Left lobe of liver (tissue), 2 donors: ENCODE data around the gene DNMBP. TPM values are rescaled to one million over a fixed set of nuclear protein-coding genes. Genes with fewer than 3 reads are reported as not detected.
"Not testable (repeated sequence)": the region's sequence is repeated elsewhere in the genome, so short reads cannot be mapped to it uniquely, and the experiment has no call there.

Experiments used
- ATAC-seq: fragments of 200-7000 bp; cut with Tn5 transposase; one replicate; pipeline ENCODE4 v1.9.1; 2020; ENCODE audit warnings: mild to moderate bottlenecking, moderate library complexity
- DNase-seq: peaks from one replicate; pipeline ENCODE4 v3.0.0-alpha.2; 2020; ENCODE audit warnings: low spot score
- total RNA-seq: library from RNA; stranded (reverse); gene quantifications from one replicate; pipeline ENCODE4 v1.2.1, GENCODE V29; 2021
- donor health status: DM: no; HTN: no; CAD: no; lungs with moderate emphysema.
- donor health status: DM: no; HTN: yes; CAD: no.

The DNMBP gene
- total RNA-seq, 1 donor from 2014 or later: 11.6 TPM

DNA sequence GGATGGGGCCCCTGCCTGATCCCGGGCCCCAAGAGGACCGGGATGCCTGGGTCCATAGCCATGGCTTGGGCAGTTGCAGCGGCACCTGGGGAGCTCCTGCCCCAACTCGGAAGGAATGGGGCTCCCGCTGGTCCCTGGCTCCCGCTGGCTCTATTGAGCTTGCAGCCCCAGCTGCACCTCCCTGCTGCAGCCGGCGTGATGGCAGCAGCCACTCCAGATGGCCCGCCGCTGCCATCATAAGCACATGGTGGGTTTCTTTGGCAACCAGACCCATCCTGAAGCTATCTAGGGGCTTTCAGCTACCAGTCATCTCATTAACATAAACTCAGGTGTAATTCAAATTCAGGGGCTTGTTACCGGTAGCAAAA lies 11.1 kb upstream of the DNMBP start:
- ATAC-seq (no peak), DNase-seq (no peak)

DNA sequence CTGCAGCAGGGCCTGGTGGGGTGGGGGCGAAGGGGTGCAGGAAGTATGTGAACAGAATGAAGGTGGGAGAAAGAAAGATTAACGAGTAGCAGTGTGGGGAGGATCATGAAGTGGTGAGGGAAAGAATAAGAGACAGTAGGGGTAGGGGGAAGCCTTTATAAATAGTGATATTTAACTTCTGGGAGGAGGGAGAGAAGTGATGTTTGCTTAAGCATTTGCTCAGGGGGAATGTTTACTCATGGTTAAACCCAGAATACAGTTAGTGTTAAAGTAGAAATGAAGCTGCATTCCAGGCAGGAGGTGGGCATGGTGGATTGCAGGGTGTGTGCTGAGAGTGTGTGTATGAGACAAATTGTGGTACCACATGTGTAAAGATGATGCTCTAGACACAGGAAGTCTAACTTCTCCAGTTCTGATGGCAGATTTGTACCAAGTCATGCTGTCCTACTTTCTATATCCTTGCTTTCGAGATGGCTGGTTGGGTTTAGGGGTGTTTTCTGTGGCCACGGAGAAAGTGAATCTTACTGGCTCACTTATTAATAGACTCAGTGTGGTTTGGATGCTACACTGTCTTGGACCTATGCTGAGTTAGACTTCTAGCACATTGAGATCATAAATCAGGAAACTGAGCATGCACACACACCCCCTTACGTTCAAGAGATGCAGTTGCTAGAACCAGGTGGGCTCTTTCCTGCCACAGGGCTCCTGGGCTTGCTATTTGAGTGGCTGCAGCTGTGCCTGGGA lies 10.6 kb upstream of the DNMBP start:
- ATAC-seq: no peak
- no peak for DNase-seq

DNA sequence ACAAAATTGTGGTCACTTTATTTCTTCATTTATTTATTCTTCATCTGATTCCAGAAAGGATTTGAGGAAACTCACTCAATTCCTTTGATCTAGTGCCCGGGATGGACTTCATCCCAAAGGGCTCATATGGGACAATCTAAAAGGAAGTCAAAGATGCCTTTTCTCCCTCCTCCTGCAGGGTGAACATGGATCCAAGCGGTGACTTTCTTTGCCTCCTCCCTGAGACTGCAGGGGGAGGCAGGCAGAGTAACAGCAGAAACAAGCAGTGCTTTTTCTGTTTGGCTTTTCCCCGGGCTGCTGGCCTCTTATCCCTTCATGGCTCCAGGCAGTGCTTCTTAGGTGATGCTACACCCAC lies 10.0 kb upstream of the DNMBP start:
- ATAC-seq: no peak
- DNase-seq: no peak

DNA sequence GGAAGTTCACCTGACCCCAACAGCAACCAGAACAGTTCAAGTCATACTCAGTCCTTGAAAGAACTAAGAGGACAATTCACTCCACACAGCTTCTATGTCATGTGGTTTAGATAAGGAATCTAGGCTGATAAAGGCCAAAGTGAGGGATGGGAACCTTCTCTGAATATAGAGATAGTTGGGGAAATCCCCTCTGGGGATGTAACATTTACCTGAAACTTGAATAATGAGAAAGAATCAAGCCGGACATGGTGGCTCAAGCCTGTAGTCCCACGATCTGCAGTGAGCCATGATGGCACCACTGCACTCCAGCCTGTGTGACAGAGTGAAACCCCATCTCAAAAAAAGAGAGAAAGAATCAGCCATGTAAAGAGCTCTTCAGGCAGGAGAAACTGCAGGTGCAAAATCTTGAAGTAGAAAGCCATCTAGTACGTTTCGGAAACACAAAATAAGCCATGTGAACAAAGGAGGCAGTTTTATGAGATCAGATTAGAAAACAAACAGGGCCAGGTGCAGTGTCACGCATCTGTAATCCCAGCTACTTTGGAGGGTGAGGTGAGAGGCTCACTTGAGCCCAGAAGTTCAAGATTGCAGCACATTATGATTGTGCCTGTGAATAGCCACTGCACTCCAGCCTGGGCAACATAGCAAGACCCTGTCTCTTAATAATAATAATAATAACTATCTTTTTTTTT lies 4.5 kb upstream of the DNMBP start:
- ATAC-seq (no peak), DNase-seq (no peak)

DNA sequence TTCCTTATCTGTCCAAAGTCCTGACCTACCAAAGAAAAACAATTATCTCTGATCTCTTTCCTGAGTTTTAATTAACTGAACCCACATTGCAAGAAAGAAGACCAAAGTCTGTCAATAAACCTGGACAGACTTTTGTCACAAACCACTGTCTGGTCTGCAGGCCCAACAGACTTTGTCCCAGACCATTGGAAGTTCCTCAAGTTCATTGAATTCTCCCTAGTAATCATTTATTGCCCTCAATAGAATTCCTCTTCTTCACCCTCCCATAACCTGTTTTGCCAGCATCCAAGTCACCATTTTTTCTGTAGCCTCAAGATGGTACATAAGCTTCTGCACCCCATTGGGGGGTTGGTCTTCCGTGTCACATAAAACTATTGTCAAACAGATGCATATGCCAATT lies 3.9 kb upstream of the DNMBP start:
- ATAC-seq: no peak

DNA sequence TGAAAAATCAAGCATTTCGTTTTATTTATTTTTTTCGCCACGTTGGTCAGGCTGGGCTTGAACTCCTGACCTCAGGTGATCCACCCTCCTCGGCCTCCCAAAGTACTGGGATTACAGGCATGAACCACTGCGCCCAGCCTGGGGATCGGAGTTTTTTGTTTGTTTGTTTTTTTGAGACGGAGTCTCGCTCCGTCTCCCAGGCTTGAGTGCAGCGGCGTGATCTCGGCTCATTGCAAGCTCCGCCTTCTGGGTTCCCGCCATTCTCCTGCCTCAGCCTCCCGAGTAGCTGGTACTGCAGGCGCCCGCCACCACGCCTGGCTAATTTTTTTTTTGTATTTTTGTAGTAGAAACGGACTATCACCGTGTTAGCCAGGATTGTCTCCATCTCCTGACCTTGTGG lies 2.2 kb upstream of the DNMBP start:
- not testable (repeated sequence) for ATAC-seq, DNase-seq

More for the DNA sequence above, 3.9 kb upstream of the DNMBP start:
- no peak for DNase-seq

DNA sequence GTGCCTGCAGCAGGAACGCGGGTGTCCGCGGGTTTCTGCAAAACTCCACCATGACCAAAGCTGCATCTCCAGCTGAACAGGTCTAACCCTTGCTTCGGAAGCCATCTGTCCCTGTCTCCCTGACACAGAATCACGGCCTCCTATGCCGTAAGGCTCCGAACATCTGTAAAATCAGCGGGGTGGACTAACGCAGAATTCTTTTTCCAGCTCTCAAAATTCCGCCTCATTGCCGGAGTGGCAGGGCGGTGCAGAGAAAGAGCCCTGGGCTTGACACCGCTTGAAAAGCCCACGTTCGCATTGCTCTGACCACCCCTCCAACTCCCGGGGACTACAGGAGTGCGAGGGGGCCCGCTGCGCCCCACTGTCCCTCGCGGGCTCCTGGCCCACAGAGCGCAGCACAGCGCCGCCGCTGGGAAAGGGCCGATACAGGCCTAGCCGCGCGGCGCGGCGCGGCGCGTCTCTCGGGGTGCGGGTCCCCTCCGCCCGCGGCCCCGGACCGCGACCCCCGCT lies 409 bp downstream of the DNMBP start:
- DNase-seq (peak; percentile 48), ATAC-seq (peak; percentile 82)

DNA sequence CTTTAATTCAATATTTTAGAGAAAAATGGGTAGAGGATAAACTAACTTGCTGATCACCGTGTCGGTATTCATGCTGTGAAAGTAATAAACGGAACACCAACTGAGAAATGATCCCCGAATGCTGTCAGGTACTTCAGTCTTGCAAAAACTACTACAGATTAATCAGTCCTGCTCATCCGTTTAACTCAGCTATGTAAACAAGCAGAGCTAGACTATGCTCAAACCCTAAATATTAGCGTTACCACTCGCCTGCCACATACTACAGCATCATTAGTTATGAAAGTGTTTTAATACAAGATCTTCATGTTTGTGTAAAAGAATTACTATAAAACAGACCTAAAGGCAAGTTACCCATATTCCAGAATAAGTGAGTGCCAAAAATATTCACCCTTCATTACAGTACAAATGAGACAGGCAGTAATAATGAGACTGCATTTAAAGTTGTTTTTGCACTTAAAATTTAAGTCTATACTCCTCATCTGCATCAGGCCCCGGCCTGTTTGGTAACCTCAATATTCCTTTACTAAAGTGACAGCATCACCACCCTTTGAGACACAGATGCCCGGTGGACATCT lies 952 bp downstream of the DNMBP start:
- DNase-seq: no peak
- ATAC-seq: peak; percentile 36

DNA sequence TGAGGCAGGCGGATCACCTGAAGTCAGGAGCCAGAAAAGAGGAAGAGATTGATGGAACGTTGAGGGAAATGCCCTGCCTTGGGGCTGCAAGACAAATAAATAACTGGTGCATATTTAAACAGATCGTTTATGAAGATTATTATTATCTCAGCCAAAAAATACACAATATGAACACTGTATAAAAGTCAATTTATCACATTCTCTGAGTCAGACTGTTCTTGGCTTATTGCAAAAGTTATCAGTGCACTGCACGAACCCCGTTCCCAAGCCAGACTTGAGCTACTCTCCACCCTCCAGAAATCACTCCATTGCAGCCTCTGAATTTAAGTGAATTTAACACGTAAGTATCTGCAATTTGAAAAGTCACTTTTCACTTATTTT lies 1.6 kb downstream of the DNMBP start:
- ATAC-seq (no peak), DNase-seq (no peak)

DNA sequence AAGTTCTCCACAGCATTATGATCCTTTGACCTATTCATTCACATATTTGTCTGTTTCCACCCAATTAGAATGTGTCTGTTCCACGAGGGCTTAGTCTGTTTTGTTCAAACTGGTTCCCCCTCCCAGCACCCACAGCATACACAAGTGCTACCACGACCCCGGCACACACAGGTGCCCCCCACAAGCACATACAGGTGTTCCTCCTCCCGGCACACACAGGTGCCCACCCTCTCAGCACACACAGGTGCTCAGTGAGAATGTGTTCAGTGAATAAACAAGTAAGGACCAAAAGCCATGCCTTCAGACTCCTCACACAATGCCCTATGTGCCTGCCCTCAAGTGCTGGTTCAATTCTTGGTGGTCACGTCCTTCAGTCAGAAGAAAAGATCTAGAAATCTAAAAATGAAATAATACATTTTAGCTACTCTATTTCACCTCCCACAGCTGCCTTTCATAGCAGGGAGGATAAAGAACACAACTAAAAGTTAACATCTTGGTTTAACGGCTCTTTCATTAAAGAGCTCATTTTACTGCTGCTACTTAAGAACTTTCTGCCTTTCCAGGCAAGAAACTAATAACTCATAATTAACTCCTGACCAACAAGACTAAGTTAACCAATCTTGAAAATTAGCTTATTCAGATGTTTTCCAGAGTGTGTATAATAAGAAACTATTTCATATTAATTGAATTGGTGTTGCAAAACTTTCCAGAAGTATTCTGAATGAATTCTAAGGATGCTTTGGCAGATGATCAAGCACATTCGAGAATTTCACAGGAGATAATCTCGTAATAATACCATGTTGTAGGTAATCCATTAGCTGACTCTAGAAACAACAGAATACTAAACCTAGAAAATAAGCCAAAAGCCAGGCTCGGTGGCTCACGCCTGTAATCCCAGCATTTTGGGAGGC lies 2.3 kb downstream of the DNMBP start:
- DNase-seq (no peak), ATAC-seq (no peak)

DNA sequence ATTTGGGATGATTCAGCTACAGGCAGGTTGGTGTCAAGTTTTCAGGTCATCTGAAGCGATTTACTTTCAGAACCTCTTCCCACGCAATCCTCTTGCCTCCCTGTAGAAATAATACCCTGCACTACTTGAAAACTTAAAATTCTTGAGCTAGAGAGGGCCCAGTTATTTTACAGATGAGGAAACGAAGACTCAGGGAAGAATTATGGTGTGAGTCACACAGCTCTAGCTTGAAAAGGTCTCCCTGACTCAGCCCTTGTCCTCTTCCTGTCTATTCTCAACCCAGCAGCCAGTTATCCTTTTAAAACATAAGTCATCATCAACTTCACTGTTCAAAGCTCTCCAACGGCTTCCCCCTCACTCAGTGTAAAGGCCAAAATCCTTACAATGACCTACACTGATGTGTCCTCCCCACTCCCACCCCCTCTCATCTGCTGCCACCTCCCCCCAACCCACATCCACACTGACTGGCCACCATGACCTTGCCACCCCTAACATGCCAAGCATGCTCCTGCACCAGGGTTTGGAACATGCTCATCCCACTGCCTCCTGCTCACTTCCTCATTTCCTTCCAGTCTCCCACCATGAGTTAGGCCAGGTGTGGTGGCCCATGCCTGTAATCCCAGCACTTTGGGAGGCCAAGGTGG lies 3.4 kb downstream of the DNMBP start:
- no peak for DNase-seq
- no peak for ATAC-seq

DNA sequence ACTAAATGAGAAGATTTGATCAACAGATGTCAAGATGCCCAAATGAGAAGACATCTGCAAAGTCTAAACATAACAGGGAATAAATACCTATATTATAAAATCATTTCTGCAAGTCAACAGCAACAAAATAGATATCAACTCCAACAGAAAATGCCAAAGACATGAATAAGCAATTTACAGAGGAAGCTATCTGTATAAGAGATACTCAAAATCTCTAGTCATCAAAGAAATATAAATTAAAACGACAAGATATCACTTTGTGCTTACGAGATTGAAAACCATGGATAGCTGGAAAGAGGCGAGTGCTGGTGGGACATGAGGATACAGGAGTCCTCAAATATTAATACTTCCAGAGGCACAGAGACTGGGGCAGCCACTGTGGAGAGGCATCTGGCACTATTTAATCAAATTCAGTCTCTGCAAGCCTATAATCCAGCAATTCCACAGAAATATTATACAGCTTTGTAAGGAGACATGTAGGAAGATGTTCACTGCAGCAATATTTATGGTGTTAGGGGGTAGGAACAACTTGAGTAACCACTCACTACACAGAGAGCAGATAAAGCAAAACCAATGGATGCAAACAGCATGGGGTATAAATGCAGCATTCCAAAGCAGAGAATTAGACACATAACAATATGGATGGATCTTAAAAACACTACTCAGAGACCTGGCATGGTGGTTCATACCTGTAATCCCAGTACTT lies 4.8 kb downstream of the DNMBP start:
- ATAC-seq (no peak), DNase-seq (no peak)

DNA sequence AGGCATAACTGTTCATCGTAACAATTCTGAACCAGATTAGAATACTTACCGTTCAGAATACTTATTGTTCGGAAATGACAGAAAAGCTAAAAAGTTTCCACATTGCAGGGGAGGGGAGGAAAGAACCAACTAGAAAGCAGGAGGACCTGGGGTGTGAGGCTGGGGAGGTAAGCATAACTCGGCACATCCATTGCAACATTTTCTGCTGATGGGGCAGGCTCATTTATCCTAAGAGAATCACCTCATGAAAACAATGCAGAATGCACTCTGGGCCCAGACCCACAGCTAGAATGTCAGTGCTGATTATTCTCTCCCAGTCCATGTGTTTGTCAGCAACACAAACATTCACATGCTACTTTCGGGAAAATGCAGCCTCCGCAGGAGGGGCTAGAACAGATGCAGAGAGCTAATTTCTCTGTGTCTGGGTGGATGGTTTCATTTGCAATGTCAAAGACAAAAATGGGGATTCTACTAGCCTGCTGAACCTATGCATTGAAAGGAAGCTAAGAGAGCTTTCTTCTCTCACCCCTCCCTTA lies 9.6 kb downstream of the DNMBP start:
- no peak for ATAC-seq
- DNase-seq: no peak

DNA sequence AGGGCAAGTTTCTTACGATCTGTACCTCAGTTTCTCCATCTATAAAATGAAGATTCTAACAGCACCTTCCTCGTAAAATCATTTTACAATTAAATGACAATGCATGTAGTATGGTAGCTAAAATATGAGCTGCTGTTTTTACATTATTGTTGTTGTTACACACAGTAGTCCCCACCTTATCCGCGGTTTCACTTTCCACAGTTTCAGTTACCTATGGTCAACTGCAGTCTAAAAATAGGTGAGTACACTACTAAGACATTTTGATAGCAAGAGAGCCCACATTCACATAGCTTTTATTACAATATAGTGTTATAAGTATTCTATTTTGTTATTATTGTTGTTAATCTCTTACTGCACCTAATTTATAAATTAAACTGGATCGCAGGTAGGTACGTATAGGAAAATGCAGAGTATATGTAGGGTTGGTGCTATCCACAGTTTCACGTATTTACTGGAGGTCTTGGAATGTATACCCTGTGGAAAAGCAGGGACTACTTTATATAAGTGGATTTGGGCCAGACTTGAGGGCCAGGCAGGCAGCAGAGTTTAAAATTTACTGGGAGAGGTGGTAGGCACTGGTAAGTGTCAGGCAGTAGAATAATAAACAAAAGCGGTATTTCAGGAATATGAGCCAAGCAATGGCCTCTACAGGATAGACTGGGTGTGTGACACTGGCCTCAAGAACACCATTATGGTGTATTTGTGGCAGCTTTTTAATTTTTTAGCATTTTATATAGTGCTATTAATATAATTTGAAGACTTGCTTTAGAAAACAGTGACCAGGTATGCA lies 10.2 kb downstream of the DNMBP start:
- no peak for ATAC-seq
- DNase-seq: no peak

DNA sequence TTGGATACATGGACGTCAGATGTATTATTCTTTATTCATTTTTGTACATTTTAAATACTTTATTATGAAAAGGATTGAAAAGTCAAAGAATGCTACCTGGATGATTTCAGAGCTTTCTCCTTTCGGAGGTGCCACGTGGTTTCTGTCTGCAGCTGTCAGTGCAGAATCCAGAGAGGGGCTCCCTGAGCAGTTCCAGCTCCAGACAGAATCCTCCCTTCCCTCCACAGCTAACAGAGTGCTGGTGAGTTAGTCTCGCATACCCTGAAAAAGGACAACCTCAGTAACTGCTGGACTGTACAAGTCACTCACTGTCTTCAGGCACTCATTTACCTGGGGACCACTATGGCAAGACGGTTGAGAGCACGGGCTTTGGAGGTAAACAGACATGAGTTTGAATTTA lies 10.9 kb downstream of the DNMBP start:
- no peak for DNase-seq
- no peak for ATAC-seq

DNA sequence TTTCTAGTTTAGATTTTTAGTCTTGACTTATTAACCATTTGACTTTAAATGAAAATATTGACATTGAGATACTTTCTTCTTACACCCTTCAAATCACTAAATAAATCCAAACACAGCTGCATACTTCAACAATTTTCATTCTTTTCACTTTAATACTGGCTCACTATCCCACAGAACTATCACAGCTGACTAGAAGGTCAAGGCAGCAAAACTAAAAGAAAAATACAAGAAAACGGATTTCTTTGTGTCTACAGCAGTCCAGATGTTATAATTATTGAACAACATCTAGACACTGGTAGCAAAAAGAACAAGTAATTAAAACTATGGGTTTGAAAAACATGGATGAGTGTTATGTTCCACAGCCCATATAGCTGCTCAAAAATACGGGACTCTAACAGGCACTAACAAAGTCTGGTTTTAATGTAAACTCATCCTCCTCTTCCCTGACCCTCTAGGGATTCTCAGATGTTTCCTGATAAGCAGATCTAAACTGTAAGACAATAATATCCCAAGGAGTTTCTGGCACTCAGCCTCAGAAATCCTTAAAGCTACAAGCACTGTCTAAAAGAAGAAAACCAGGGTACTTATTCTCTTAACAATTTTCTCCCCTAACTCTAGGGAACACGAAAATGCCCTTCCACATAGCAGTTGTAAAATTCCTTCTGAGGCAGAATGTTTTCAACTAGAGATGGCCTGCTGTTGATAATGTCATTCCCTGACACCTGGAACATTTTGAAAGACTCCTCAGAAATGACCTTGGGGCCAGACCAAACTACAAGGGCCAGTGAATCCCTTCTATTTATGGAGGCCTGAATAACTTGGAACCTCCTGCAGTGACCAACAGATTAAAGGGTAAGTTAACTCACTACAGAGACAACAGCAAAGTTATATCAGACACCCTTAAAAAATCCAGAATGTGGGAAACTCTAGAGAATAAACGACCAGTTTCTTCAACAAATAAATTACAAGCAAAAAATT lies 12.8 kb downstream of the DNMBP start:
- ATAC-seq: no peak

DNA sequence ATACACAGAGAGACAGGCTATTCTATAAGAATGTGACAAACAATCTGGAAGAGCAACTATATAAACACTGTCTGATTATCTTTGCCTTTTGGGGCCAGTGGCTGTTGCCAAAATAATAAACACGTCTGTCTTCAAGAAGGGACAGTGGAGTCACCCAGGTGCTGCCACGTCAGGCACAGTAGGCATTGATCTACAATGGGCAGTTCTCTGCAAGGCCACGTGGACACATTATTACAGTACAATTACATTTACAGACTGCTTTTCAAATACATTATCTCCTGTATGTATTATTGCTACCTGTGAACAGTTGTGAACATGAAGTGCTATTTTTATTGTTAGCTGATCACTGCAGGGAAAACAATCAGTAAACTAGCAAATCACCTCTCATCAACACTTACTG lies 14.0 kb downstream of the DNMBP start:
- DNase-seq (no peak), ATAC-seq (no peak)

More for the DNA sequence above, 12.8 kb downstream of the DNMBP start:
- no peak for DNase-seq

DNA sequence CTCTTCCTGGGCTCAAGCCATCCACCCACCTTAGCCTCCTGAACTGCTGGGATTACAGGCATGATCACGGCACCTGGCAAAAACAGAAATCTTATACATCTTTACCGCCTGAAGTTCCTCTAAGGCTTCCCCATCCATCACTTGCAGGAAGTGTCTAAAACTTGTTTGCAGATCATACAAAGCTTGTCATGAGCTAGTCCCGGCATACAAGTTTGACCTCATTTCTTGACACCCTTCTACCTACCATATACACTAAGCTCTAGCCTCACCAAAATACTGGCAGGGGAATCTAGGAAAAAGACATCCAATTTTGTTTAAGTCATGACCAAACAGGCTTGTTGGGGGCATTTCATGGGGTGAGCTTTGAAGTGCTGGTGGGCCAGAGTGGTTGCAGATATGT lies 14.5 kb downstream of the DNMBP start:
- ATAC-seq: no peak

More for the DNA sequence above, 14.5 kb downstream of the DNMBP start:
- no peak for DNase-seq
